Activated B cell treated with CpG ODN at 0.5 μM for 24 hours (primary cell): ENCODE data around the gene SELENOM. TPM values are rescaled to one million over a fixed set of nuclear protein-coding genes. Genes with fewer than 3 reads are reported as not detected.
"Not testable (repeated sequence)": the region's sequence is repeated elsewhere in the genome, so short reads cannot be mapped to it uniquely, and the experiment has no call there.

ENCODE experiments used
- ATAC-seq: fragments of 200-7000 bp; cut with Tn5 transposase; one replicate; pipeline ENCODE4 v1.10.0; 2021; ENCODE audit warnings: low read depth, mild to moderate bottlenecking, moderate library complexity
- CTCF ChIA-PET: fragments of 350-600 bp; sonication (Branson Sonifier 250); formaldehyde crosslinking; loops from one replicate; lab custom pipeline; 2021; ENCODE audit warnings: antibody characterized with exemption; lab: Charles Lee
- POLR2A ChIA-PET: fragments of 350-600 bp; sonication (Branson Sonifier 250); formaldehyde crosslinking; loops from one replicate; lab custom pipeline; 2021; ENCODE audit warnings: antibody characterized with exemption; lab: Charles Lee
- DNase-seq: peaks from one replicate; pipeline ENCODE4 v3.0.0; 2022
- H3K27ac Mint-ChIP-seq: one replicate; pipeline ENCODE4 v1.8.0; 2020; ENCODE audit warnings: mixed read lengths
- H3K27me3 Mint-ChIP-seq: one replicate; pipeline ENCODE4 v1.8.0; 2021; ENCODE audit warnings: mixed read lengths
- H3K36me3 Mint-ChIP-seq: one replicate; pipeline ENCODE4 v1.8.0; 2021; ENCODE audit warnings: low read depth, mixed read lengths
- H3K4me1 Mint-ChIP-seq: one replicate; pipeline ENCODE4 v1.8.0; 2021; ENCODE audit warnings: mixed read lengths
- H3K4me3 Mint-ChIP-seq: one replicate; pipeline ENCODE4 v1.8.0; 2020; ENCODE audit warnings: mild to moderate bottlenecking, mixed read lengths
- H3K9me3 Mint-ChIP-seq: one replicate; pipeline ENCODE4 v1.8.0; 2020; ENCODE audit warnings: mixed read lengths
- intact Hi-C: fragments of 100-400 bp; cut with micrococcal nuclease; formaldehyde crosslinking; loops from one replicate; pipeline ENCODE4 v1.15.1; 2024
- total RNA-seq: library from RNA; stranded (reverse); gene quantifications from 2 replicates; pipeline ENCODE4 v1.2.3, GENCODE V29; 2022
- TF ChIP-seq, protein P1 (sequence below): fragments of 200-600 bp; IDR thresholded peaks from one replicate; pipeline ENCODE4 v1.8.0; 2022; ENCODE audit warnings: antibody characterized with exemption, mild to moderate bottlenecking

Gene SELENOM
- total RNA-seq, 1 donor from 2014 or later: 9.0 TPM

DNA sequence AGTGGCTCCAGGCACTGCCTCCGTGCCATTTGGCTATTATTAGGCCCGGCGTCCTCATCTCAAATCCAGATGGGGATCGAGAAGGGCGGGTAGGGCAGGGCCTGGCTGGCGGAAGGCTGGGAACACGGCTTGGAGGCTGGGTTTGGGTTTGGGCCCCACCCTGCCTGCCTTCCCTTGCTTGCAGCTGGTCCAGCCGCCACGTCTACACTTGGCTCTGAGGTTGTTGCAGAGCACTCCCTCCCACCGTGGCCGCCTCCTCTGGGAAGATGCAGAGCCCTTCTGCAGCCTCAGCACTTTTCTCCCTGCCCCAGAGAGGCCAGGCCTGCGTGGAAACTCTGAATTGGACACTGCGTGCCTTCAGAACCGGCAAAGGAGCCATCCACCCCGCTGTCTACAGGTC is 31.4 kb downstream of the SELENOM start:
- ATAC-seq: no peak
- no peaks in the 10 kb centered on the region for H3K9me3 Mint-ChIP-seq
- no peaks in the 10 kb centered on the region for H3K27me3 Mint-ChIP-seq
- TF ChIP-seq, protein P1, sequence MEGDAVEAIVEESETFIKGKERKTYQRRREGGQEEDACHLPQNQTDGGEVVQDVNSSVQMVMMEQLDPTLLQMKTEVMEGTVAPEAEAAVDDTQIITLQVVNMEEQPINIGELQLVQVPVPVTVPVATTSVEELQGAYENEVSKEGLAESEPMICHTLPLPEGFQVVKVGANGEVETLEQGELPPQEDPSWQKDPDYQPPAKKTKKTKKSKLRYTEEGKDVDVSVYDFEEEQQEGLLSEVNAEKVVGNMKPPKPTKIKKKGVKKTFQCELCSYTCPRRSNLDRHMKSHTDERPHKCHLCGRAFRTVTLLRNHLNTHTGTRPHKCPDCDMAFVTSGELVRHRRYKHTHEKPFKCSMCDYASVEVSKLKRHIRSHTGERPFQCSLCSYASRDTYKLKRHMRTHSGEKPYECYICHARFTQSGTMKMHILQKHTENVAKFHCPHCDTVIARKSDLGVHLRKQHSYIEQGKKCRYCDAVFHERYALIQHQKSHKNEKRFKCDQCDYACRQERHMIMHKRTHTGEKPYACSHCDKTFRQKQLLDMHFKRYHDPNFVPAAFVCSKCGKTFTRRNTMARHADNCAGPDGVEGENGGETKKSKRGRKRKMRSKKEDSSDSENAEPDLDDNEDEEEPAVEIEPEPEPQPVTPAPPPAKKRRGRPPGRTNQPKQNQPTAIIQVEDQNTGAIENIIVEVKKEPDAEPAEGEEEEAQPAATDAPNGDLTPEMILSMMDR: no peak
- ChIA-PET CTCF (no interaction called here), POLR2A (no interaction called here)
- intact Hi-C loops: no loop called here
- H3K4me1 Mint-ChIP-seq: peaks cover 4% of the 10 kb centered on the region
- no peaks in the 10 kb centered on the region for H3K36me3 Mint-ChIP-seq
- H3K27ac Mint-ChIP-seq: no peak overlapping the region
- DNase-seq: no peak
- H3K4me3 Mint-ChIP-seq: no peak overlapping the region

DNA sequence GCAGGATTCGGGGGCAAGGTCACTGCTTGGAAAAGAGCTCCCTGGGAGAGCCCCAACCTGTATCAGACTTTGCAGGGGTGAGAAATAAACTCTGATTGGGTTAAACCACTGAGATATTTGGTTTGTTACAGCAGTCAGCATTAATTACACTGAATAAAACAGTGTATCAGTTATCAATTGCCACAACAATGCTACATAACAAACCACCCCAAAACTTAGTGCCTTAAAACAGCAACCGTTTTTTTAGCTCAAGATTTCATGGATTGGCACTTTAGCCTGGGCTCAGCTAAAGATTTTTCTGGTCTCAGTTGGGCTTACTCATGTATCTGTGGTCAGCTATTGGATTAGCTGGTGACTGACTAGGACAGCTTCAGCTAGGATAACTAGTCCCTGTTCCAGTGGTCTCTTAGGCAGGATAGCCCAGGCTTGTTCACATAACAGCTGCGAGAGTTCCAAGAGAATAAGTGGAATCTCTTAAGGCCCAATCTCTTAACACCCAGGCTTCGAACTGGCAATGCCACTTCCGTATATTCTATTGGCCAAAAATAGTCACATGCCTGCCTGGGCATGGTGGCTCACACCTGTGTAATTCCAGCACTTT is 33.7 kb downstream of the SELENOM start:
- not testable (repeated sequence) for DNase-seq

DNA sequence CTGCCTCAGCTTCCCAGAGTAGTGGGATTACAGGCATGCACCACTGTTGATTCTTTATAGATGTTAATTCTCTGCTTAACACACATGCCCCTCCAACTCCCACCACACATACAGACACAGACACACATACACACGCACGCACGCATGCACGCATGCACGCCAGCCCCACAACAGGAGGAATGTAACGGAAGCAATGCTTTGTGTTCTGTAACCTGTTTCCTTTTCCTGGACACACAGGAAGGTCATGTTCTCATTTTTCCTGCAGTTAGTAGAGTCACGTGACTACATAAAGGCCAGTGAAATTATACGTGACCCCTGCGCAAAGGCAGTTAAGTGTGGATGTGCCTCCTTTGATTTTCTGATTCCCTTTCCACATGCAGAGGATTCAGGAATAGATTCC is 34.2 kb downstream of the SELENOM start:
- CTCF ChIA-PET, H3K36me3 Mint-ChIP-seq, H3K9me3 Mint-ChIP-seq, H3K27me3 Mint-ChIP-seq, H3K4me1 Mint-ChIP-seq, DNase-seq, intact Hi-C loops, ATAC-seq, H3K4me3 Mint-ChIP-seq, POLR2A ChIA-PET, H3K27ac Mint-ChIP-seq: not testable (repeated sequence)

More for the DNA sequence above, 33.7 kb downstream of the SELENOM start:
- POLR2A ChIA-PET, intact Hi-C loops, H3K9me3 Mint-ChIP-seq, H3K4me3 Mint-ChIP-seq, CTCF ChIA-PET, H3K36me3 Mint-ChIP-seq, H3K27me3 Mint-ChIP-seq, ATAC-seq, H3K4me1 Mint-ChIP-seq, H3K27ac Mint-ChIP-seq: not testable (repeated sequence)

DNA sequence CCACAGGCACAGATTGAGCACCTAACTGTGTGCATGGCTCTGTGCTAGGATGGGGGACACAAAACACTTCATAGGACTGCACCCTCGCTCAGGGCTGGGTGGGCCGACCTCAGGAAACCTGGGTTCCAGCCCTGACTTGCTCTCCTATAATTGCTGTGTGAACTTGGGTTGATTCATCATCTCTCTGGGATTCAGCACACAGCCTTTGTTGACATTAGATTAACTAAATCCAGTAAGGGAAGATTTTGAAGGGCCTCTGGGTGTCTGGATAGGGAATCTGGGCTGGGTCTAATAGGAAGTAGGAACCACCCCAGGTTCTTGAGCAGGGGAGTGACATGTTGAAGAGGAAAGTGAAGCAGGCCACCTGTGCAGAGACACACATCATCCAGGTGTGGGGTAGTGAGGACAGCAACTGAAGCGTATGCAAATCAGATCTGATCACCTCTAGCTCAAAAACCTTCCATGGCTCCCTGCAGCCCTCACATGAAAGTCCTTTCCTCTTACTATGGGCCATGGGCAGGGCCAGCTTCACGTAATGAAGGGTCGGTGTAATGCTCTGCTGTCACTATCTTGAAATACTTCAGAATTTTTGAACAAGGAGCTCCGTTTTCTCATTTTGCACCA is 37.6 kb downstream of the SELENOM start:
- ATAC-seq, H3K27ac Mint-ChIP-seq, DNase-seq, H3K4me1 Mint-ChIP-seq, H3K27me3 Mint-ChIP-seq, H3K4me3 Mint-ChIP-seq, H3K36me3 Mint-ChIP-seq, H3K9me3 Mint-ChIP-seq, CTCF ChIA-PET, intact Hi-C loops, POLR2A ChIA-PET: not testable (repeated sequence)

DNA sequence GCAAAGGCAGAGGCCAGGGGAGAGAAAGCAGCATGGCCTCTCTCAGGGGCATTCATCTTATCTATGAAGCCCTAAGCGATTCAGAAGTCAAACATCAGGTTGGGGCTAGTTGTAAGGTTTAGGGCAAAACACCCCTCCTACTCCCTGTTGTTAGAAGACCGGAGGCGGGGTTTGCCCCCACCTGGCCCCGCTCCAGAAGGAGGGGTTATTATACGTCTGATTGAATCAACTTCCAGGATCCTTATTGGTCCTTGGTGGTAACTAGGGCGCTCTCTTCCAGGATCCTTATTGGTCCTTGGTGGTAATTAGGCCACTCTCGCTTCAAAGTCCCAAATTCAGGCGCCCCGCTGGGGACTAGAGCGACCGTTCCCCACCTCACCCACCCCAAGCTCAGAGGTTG is 38.4 kb downstream of the SELENOM start:
- no peaks in the 10 kb centered on the region for H3K27me3 Mint-ChIP-seq
- ChIA-PET POLR2A (no interaction called here), CTCF (no interaction called here)
- peaks cover under 1% of the 10 kb centered on the region for H3K9me3 Mint-ChIP-seq
- H3K36me3 Mint-ChIP-seq: no peaks in the 10 kb centered on the region
- H3K27ac Mint-ChIP-seq: no peak overlapping the region
- no peak for DNase-seq
- peaks cover 2% of the 10 kb centered on the region for H3K4me1 Mint-ChIP-seq
- H3K4me3 Mint-ChIP-seq: no peak overlapping the region
- no peak for ATAC-seq
- TF ChIP-seq, protein P1: no peak
- intact Hi-C loops: no loop called here

DNA sequence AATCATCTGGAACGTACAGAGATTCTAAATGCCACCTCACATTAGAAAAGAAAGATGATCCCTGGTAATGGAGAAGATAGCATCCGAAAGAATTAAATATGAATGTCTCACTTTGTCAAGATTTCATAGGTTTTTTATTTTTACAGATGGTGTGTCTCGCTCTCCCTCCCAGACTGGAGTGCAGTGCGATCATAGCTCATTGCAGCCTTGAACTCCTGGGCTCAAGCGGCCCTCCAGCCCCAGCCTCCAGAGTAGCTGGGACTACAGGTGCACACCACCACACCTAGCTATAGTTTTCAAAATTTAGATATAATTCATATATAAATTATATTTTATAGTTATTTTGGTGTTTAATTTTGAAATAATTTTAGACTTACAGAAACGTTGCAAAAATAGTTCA is 43.0 kb downstream of the SELENOM start:
- Mint-ChIP-seq H3K36me3 (no peaks in the 10 kb centered on the region), H3K27ac (no peak overlapping the region), H3K27me3 (no peaks in the 10 kb centered on the region), H3K4me1 (peaks cover 6% of the 10 kb centered on the region), H3K9me3 (peaks cover 3% of the 10 kb centered on the region), H3K4me3 (no peak overlapping the region)
- TF ChIP-seq, protein P1: no peak
- ATAC-seq (no peak), DNase-seq (no peak)
- POLR2A ChIA-PET: interaction anchor here (0.6 kb wide), 1 partner anchor 74 kb away, joined by 3 read pairs; no protein-coding TSS in a partner anchor
- intact Hi-C loops: no loop called here
- CTCF ChIA-PET: no interaction called here
